GM18502 (cell line): ENCODE data around the gene GLIPR1L1.
"Not testable (repeated sequence)": the region's sequence is repeated elsewhere in the genome, so short reads cannot be mapped to it uniquely, and the experiment has no call there.

Experiments
- ATAC-seq: cut with Tn5 transposase; IDR thresholded peaks from one replicate; pipeline ENCODE4 v1.9.1; 2021; ENCODE audit warnings: mild to moderate bottlenecking; ENCODE audit not compliant: unreplicated experiment, poor library complexity

Gene GLIPR1L1

DNA sequence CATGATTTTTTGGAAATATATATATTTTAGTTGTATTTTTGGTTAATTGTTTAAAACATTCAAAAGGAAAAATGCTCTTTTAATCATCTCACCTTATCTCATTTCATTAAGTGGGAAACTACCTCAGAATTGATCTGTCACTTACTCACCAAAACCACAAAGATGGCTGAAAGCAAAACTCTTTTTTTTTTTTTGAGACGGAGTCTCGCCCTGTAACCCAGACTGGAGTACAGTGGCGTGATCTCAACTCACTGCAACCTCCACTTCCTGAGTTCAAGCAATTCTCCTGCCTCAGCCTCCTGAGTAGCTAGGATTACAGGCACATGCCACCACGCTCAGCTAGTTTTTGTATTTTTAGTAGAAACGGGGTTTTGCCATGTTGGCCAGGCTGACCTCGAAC lies 11.7 kb downstream of the GLIPR1L1 start:
- not testable (repeated sequence) for ATAC-seq

DNA sequence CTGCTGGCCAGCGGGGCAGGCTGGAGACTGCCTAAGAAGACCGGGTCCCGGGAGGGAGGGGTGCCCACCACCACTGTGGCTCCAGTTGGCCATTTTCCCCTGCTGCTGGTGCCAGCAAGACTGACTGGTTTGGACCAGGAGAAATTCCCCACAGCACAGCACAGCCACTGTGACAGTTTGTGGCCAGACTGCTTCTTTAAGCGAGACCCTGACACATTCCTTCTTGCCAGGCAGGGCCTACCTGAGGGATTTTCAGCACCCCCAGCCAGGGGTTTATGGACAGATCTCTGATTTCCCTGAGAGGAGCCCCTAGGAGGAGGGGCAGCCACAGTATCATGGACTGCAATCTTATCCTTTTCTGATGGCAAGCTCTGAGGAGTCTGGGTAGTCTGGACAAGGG lies 15.5 kb downstream of the GLIPR1L1 start:
- ATAC-seq = no peak

DNA sequence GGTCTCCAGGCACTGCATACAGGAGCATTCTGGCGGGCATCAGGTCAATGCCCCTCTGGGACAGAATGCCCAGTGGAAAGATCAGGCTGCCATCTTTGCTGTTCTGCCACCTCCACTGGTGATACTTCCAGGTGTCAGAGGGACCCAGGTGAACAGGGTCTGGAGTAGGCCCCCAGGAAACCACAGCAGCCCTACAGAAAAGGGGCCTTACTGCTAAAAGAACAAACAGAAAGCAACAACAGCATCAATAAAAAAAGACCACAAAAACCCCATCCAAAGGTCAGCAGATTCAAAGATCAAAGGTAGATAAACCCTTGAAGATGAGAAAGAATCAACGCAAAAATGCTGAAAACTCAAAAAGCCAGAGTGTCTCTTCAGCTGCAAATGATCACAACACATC lies 15.9 kb downstream of the GLIPR1L1 start:
- no peak for ATAC-seq

DNA sequence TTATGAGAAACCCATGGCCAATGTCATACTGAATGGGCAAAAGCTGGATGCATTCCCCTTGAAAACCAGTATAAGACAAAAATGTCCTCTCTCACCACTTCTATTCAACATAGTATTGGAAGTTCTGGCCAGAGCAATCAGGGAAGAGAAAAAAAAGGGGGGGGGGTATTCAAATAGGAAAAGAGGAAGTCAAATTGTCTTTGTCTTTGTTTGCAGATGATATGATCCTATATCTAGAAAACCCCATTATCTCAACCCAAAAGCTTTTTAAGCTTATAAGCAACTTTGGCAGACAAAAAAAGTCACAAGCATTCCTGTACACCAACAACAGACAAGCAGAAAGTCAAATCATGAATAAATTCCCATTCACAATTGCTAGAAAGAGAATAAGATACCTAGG lies 19.5 kb downstream of the GLIPR1L1 start:
- no peak for ATAC-seq

DNA sequence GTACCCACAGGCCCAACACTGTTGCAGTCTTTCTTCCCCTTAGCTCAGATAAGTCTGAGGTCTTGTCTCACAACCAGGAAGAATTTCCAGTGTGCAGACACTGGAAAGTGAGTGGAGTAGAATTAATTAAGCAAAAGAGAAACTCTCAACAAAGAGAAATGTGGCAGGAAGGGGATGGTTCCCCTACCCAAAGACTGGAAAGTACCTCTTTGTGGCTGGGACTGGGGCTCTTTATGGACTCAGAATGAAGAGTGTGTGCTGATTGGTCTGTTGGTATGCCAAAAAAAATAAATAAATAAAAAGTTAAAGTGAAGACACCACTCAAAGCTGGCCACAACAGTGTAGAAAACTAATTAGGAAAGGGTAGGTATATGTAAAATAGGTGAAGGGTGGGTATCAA lies 26.4 kb downstream of the GLIPR1L1 start:
- peak; percentile 52 for ATAC-seq

DNA sequence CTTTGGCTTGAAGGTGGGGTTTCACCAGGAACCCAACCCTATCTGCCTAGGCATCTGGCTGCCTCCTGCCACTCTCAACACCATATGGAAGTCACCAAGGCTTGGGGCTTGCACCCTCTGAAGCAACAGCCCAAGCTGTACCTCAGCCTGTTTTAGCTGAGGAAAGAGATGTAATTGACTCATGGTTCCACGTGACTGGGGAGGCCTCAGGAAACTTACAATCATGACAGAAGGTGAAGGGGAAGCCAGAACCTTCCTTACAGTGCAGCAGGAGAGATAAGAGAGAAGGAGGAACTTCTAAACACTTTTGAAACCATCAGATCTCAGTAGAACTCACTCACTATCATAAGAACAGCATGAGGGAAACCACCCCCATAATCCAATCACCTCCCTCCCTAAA lies 26.9 kb downstream of the GLIPR1L1 start:
- ATAC-seq = no peak

DNA sequence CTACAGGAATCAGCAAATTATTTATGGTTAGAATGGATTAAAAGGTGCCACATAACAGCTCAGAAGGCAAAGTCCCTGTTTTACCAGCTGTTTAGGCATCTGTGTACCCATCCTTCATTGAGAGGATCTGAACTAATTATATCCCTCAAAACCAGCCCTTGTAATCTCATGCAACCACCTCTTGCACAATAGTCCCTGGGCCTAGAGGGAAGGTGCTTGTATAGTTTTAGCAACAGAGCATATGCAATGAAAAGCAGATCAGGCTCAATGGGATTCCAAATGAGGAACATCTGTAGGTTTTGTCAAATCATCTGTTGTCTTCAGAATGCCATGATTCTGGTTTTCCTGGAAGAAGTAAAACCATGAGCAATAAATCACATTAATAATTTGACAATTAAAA lies 30.4 kb downstream of the GLIPR1L1 start:
- ATAC-seq = no peak

DNA sequence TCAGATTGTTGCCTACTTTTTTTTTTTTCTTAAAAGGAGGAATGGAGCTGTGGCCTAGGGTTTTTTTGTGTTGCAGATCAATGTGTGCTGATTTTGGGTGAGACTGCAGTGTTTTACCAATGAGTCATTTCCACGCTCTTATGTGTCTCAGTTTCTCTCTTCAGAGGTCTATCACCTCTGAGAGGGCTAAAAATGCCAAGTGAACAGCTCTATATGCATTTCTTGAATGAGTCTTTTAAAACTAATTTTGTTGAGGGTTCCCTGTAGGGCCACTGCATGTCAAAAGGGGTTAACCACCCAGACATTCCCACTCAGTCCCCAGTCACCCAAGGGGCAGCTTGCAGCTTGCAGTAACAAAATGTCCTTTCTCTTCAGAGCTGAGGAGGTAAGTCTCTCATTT lies 32.2 kb downstream of the GLIPR1L1 start:
- peak; percentile 82 for ATAC-seq

DNA sequence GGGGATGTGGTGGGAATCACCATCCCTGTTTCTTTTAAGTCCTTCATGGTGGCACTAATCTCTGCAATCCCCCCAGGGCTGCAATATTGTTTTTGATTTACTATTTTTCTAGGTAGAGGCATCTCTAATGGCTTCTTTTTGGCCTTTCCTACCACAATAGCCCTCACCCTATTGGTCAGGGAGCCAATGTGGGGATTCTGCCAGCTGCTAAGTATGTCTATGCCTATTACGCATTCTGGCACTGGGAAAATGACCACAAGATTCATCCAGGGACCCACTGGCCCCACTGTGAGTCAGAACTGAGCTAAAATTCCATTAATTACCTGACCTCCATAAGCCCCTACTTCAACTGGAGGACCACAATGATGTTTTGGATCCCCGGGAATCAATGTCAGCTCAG lies 40.5 kb downstream of the GLIPR1L1 start:
- no peak for ATAC-seq

DNA sequence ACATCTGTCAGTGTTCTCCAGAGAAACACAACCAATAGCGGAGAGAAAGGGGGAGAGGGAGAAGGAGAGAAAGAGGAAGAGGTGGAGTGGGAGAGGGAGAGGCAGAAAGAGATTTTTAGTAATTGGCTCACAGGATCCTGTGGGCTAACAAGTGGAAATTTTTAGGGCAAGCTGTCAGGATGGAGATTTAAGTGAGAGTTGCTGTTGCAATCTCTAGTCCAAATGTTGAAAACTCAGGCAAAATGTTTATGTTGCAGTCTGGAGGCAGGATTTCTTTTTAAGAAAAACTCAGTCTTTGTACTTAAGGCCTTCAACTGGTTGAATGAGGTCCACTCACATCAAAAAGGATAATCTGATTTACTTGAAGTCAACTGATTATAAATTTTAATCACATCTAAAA lies 43.9 kb downstream of the GLIPR1L1 start:
- ATAC-seq = no peak

DNA sequence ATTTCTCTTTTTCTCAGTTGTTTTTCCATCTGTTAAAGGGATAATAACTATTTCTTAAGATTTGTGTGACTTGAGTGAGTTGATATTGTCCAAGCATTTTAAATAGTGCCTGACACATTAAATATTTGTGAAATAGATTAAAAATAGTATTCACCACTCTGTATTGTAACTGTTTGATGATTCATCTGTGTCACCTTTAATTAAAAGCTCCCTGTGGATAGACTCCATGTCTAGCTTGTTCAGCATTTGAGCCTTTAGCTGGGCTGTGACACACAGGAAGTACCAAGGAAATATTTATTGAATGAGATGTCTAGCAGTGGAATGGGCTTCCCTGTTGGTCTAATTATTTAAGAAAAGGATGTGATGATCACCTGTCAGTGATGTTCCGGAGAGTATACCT lies 54.6 kb downstream of the GLIPR1L1 start:
- no peak for ATAC-seq

DNA sequence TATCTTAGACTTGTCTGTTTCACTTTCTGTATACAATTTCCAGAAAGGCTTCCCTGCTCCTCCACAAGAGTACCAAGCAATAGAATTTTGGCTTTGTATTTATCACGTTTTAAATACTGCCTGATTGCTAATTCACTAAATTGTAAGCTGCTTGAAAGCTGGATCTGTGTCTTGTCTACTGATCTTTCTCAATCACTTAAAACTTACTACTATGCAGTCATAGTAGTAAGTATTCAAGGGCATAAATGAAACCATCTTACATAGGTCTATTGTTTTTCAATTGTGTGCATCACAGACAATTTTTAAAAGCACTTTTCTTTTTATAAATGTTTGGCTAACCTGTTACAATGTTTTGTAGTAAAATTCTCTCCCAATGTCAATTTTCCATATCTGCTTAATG lies 55.2 kb downstream of the GLIPR1L1 start:
- ATAC-seq = no peak

DNA sequence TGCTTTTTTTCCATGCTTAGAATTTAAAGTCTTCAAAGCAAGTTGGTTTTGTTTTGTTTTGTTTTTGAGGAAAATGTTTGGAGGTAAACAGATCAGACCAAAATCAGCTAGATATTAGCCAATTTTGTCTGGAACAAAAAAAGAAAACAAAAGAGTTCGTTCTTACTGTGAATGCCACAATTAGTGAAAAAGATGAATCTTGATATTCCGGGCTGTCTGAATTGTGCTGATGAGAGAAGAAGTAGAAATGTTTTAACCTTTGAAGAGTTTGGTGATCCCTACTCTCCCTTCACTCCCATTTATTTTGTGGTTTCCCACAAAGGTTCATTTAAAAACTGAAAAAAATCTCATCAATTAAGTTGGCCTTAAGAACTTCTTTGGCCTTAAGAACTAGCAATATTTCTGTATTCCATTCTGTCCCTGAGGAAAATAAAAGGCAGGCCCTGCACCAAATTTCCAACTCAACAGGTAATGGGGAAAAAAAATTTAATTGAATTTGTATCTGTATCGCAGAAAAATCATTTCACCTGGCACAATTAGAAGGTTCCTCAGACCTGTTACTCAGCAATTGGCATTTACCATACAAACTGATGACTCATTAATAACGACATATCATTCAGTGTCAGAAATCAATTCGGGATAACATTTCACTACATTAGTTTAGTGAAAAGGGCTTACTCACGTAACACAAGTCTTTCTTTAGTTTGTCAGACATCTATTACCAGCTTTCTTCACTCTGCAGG lies 55.9 kb downstream of the GLIPR1L1 start:
- peak; percentile 20 for ATAC-seq

DNA sequence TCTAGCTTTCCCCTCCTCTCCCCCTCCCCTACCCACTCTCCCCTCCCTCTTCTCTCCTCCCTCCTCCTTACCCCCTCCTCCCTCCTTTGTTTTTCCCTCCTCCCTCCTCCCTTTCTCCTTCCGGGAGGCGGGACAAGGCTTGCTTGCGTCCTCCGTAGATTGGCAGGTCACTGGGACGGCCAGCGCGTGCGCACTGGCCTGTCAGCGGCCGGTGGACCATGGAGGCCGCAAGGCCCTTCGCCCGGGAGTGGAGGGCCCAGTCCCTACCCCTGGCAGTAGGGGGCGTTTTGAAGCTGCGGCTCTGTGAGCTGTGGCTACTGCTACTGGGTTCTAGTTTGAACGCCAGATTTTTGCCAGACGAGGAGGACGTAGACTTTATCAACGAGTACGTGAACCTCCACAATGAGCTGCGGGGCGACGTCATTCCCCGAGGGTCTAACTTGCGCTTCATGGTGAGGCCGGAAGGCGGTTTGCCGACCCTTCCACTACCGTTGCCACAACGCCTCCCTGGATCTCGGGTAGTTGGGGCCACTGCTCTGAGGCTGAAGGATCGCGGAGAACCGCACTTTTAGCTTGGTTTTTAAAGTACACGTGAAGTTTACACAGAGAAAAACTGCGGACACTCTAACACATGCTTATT lies 56.5 kb downstream of the GLIPR1L1 start, which contains the start of gene GLIPR1L2:
GLIPR1L2 (plus strand) TSS at position 191 of the 640 bp plus-strand sequence; CDS start at position 219, 28 bp downstream.
- peak; percentile 96 for ATAC-seq

DNA sequence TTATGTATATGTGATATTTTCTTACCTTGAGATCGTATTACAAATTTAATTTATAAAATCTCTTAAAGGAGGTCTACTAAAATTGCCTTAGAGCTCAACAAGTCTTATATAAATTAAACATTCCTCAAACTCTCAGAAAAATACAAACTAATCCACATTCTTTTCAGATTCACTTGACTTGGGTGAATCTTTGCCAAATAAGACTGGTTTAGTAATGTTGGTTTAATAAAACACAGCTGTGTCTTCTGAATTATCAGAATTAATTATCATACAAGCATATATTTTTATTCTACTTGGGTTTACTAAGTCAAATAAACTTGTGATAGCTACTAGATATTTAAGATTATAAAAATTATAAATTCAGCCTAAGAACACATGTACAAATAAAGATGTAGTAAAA lies 69.8 kb downstream of the GLIPR1L1 start:
- no peak for ATAC-seq

DNA sequence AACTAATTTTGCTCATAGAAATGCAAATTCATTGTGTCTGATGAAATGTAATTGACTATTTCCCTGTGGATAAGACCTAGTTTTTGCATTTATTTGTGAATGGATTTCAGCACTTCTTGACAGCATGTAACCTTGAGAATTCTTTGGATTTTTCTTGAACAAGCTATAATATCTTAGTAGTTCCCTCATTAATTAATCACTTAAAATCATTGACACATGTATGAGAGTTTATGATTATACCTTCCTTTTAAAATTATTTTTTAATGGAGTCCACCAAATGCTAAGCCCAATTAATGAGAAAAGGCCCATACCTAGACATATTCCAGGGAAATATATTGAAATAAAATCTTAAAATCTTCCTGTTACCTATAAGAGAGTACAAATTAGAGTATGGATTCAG lies 73.2 kb downstream of the GLIPR1L1 start:
- ATAC-seq = no peak

DNA sequence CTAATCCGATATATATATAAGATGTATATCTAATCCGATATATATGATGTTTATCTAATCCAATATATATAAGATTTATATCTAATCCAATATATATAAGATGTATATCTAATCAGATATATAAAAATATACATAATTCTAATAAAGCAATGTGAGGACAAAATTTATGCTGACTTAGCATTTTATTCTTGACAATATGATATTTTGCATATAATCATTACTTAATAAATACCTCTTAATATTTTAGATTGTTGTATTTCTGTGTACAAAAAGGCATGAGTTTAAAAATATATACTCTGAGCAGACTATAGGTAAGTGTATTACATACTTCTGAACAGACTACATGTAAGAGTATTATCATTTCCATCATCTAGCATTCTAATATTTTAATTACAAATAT lies 75.4 kb downstream of the GLIPR1L1 start:
- ATAC-seq = no peak

DNA sequence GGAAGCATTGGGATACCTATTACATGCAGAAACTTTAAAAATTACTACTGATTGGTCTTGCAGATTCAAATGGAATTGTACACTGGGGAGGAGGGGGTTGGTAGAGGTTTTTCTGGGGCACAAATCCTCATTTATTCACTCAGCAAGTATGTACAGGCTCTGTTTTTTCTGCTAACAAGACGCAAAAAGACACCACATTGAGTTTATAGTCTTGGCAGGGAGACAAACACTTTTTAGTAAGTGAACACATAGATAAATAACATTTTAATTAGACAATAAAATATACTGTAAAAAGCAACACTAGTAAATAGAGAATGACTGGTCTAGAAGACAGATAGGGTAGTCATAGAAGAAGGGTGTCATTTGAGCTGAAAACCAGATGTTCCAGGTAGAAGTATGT lies 80.2 kb downstream of the GLIPR1L1 start:
- no peak for ATAC-seq

DNA sequence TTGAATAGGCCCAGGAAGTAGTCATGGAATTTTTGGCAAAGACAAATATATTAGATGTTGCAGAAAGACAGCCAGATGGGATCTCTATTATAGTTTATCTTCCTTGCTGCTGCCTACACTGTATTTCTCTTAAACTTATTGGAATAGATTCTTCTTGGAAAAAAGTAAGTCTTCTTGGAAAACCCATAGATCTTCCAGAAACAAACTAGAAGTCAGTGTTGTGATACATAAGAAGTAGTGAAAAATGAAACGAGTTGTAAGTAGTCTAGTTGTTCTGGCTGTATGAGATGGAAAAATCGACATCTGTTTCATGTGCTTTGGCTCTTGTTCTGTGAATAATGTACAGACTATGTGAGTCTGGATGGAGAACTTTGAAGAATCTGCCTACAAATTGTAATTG lies 85.4 kb downstream of the GLIPR1L1 start:
- no peak for ATAC-seq
